Hematopoietic multipotent progenitor cell treated with erythropoietin and hydrocortisone succinate and interleukin-3 and kit ligand, for 8 days (in vitro differentiated cells): Measurements from ENCODE around the gene TMEM109.

Source experiments
- DNase-seq: peaks from one replicate; pipeline ENCODE4 v3.0.0-alpha.2; 2015

The TMEM109 gene

DNA sequence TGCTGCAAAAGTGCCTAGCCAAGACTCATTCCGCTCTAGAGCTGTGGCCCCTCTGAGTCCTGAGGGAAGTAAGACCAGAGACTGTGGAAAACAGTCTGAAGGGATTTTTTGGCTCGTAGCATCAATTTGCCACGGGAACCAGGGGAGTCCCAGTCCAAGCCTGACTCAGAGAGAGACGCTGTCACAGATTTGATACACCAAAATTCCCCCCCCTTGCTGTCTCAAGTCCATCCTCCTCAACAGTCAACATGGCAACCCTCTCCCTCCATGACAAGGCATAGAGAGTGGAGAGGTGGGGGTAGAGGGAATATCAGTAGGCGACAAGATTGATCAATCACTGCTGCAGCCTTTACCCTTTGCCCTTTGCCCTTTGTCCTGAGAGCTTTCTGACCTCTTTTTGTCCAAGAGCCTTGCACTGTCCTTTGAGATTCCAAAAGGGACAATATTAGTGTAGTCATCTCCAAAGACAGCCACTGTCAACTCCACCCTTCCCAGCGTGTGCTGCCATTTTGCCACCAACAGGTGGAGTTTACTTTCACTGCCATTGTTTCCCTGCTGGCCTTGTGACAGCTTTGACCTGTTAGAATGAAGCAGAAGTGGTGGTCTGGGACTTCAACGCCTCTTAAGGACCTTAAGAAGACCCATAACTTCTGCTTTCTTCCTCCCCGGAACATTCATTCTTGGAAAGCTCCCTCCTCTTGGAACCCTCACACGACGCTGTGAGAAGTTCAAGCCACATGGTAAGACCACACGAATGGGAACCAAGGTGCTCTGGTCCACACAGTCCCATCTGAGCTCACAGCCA, 30.7 kb downstream of the TMEM109 start:
- DNase-seq = peak; percentile 20

DNA sequence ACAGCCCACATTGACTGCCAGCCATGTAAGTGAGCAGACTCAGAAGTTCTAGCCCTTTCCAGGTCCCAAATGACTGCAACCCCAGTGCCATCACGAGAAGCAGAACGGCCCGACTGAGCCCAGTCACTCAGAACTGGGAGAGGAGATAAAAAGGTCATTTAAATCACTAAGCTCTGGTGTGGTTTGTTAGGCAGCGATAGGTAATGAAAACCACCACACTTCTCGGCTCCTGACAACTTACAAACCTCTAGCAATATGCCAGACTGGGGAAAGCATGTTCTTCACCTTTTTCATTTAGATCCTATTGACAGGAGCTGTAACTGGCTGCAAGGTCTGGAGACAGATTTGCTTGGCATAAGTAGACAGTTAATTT, 31.3 kb downstream of the TMEM109 start:
- peak; percentile 43 for DNase-seq

DNA sequence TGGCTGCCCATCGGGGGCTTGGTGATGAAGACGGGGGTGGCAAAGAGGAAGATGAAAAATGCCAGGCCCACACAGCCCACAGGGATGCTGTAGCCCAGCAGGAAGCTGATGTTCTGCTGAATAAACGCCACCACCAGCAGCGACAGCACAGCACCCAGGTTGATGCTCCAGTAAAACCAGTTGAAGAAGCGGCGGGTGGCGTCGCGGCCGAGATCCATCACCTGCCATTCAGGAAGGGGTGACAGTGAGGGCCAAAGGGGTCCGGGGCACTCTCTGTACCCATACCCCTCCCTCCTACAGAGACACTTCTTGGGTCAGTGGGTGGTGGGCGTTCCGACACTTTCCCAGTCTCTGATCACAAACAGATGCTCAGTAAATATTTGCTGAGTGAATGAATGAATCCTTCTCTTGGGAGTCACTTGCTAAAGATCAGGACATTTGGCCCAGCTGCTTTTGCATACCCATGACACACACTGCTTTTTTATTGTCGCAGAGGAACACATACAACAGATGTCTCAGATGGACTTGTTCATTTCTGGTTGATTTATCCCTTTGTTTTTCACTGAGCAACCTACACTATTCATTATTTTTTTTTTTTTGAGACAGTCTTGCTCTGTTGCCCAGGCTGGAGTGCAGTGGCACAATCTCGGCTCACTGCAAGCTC, 32.8 kb downstream of the TMEM109 start:
- no peak for DNase-seq

DNA sequence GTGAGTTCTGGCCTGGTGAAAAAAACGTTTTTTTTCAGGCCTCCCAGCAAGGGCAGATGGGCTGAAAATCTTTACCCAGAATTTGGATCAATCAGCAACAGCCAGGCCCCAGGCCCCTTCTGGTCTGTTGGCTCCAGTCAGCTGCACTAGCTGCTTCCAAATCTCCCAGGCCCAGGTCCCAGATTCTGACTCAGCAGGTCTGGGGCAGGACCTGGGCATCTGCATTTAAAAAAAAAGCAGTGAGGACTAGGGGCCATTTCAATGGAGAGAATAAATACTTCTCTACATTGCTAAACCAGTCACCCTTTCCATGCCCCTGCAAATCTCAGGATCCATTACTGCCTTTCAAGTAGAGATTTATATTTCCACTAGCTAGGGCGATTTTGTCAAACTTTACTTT, 33.7 kb downstream of the TMEM109 start:
- no peak for DNase-seq

DNA sequence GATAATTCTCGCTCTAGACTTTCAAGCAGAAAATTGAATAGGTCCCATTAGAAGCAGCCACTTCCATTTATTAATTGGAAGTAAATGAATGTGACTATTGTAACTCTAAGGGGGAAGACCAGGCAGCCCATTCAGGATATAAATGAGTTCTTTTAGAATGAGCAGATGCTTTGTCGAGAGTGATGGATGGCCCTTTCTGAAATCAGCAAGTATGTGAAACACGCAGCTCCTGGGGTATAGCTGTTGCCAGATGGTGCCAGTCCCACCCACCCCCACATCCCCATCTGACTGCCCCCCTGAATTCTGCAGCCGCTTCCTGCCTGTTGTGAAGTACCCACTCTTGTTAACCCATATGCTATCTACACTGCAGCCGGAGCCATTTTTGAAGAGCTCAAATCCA, 34.3 kb downstream of the TMEM109 start:
- DNase-seq = no peak

DNA sequence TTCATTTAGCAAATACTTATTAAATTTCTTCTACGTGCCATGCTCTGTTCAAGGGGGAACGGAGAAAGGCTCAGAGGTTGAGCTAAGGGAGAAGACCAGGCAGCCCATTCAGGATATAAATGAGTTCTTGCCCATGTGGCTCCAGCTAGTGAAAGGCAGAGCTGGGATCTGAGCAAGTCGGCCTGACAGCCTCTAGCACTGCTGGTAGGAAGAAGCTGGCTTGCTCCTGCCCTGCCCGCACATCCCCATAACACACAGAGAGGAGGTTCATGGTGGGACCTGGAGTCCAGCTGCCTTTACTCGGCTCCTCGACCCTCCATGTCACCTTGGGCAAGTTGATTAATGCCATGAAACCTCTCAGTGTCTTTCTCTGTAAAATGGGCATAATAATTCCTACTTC, 36.1 kb downstream of the TMEM109 start:
- DNase-seq = no peak

DNA sequence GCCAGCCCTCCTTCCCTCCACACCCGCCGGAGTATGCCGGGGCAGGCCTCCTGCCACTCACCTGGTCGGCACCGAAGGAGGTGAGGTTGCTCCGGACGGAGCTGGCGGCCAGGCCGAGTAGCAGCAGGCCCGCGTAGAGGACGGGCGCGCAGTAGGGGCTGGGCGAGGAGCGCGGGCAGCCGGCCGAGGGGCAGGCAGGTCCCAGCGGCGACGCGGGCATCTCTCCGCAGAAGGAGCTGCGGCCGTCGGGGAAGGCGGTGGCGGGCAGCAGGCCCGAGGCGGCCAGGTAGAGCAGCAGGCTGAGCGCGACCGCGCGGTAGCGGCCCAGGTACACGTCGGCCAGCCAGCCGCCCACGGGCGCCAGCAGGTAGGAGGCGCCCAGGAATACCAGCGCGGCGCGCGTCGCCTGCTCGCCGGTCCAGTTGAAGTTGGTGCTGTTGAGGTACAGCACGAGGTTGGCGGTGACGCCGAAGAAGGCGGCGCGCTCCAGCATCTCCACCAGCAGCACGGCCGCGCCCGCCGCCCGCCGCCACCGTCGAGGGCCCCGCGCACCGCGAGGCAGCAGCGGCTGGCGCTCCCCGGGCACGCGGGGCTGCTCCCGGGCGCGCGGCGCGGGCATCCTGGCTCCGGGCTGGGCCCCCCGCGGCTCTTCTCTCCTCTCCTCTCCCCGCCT, 37.1 kb downstream of the TMEM109 start:
- DNase-seq = no peak

DNA sequence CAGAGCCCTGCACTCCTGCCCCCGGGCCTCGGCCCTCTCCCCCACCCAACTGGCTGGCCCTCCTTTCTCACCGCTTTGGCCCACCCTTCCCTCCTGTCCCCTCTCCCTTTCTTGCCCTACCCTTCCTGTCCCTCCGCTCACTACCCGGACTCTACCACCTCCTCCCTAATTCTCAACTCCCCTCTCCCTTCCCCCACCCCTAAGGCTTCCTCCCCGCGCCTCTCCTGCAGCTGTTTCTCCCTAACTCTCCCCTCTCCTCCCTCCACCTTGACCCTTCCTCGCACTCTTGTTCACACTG, 37.6 kb downstream of the TMEM109 start:
- no peak for DNase-seq

DNA sequence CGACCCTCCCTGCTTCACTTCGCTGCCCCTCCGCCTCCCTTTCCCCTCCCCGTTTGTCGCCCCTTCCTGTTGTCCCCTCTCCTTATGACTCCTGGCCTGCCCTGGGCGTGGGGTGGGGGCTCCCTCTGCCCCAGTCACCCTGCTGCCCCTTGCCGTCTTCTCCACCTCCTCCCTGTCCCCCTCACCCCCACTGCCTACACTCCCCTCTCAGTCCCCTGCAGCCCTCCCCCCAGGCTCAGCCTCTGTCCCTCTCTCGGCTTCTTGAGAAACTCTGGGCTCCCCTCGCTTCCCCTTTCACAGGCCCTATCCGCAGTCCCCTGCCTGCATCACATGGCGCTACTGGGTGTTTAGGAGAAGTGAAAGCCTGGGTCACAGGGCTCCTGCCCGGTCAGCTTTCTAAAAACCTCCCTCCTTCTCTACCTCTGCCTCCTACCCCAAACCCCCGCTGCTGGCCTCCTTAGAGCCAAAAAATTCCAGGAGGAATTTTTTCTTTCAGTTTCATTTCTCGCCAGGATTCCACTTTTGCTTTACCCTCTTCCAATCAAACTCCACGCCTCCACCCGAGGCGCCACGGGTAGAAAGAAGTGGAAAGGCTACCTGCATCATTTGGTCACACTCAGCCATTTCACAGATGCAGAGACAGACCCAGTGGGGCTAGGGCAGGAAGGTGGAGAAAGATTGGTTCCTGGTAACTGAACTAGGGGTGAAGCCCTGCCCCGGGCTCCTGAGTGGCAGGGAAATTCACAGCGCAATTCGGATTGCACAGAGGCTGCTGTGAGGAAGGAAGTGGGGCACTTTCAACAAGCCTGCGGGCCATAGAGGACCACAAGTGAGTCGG, 38.2 kb downstream of the TMEM109 start, which contains the start of gene SLC15A3:
SLC15A3 (minus strand) TSS at position 273 of the 838 bp plus-strand sequence. CDS start 625 bp downstream, outside the sequence.
- peak; percentile 16 for DNase-seq

DNA sequence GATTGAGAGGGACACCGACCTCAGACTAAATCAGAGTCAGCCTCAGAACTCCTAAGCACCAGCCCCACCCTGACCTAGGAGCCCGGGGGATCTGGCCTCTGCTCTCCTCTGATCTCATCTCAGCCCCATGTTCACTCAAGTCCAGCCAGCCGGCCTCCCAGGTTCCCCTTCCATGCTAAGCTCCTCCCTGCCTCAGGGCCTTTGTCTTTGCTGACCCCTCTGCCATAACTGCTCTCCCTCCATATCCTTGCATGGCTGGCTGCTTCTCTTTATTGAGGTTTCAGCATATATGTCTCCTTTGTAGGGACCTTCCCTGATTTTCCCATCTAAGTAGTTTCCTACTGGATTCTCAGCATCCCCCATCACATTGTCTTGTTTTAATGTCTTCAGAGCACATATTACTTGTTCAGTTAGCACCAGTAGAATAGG, 38.8 kb downstream of the TMEM109 start:
- DNase-seq = no peak

DNA sequence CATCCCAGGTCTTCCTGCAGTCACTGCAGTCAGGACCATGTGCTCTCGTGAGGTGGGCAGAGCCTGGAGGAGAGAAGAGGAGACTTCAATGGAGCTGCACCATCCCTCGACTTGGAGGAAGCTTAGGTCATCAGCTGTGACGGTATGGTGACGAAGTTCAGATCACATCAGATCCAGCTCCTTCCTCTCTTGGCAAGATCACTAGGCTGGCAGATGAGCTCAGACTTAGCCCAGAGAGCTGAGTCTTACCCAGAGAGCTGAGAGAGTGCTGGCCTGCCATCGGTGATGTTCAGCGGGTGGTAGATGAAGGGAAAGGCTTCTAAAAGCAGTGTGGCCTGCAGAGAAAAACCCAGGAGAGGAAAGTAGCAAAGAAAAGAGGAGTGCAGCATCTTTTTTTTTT, 39.8 kb downstream of the TMEM109 start:
- DNase-seq = no peak

DNA sequence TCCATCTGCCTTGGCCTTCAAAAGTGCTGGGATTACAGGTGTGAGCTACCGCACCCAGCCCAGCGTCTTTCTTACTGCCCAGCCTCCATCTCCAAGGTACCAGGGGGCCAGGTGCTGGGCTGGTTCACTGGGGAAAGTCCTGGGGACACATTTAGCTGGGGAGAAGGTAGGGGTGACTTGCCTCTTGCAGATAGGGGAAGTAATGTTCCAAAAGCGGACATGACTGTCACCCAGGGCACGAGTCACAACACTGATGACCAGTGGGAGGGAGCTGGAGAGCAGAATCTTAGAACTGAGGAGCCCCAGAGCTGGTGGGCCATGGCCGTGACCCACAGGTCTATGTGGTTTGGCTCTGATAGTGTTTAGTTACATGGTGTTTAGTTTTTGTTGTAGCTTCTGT, 40.5 kb downstream of the TMEM109 start:
- no peak for DNase-seq

DNA sequence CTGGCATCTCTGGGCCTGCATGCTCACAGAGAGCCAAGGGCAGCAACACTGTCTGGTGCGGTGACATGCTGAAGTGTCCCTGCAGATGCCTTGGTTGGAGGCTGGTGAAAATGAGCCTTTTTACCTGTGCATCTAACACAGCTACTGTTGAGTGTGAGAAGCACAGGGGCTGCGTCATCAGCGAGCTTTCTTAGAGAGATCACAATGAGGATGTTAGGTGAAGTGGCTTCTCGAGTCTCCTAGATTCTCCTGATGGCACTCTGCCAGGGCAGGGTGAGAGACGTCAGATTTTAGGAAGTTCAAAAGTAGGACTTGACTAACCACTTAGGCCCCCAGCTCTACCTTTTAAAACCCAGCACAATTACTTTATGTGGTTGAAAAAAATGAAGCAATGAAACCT, 41.6 kb downstream of the TMEM109 start:
- no peak for DNase-seq

DNA sequence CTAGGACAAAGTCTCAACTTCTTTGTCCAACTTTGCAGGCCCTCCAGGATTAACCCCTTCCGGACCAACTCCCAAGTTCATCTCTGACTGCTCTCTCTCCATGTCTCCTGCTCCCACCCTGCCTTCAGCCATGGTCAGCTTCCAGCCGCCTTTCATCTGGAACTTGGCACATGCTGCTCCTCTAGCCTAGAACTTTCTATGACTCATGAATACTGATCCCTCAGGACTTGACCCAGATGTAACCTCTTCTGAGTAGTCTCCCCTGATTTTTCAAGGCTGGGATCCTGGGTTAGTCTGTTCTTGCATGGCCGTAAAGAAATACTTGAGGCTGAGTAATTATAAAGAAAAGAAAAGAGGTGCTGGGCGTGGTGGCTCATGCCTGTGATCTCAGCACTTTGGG, 43.2 kb downstream of the TMEM109 start:
- DNase-seq = no peak

DNA sequence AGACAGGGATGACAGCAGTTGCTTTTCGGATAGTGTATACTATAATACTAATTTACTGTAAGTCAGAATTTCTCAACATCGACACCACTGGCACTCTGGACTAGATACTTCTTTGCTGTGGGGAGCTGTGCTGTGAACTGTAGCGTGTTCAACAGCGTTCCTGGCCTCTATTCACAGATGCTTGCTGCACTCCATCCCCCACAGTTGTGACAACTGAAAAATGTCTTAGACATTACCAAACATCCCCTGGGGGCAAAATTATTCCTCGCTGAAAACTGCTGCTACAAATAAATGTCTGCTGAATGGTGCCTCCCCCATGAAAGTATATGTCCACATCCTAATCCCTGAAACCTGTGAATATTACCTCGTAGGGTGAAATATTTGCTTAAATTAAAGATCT, 45.5 kb downstream of the TMEM109 start:
- no peak for DNase-seq

DNA sequence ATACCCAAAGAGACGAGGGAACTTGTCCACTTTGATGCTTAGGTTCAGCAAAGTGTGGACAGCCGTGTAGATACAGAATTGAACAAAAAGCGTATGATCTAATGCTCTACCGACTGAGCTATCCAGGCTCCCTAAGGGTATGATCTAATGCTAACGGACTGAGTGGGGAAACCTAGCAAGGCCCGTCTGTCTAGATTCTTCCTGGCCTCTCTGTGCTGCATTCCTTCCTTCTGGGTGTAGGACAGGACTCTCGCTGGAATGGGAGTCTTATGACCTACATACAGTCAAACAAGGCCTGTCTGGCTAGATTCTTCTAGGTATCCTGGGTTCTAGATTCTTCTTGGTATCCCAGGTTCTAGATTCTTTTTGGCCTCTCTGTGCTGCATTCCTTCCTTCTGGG, 46.4 kb downstream of the TMEM109 start:
- DNase-seq = no peak

DNA sequence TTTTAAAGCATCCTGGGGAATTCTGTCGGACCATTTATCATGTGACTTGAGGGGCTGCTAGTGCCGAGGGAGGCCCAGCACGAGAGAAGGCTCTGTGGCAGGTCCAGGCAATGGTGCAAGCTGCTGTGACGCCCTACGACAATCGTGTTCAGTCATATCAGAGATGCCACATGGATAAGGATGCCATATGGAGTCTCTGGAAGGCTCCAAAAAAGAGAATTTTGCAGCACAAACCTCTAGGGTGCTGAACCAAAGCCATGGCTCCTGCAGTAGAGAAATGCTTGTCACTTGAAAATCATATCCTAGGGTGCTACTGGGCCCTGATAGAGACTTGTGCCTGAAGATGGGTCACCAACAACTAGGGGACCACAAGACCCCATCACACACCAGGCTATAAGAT, 50.8 kb downstream of the TMEM109 start:
- no peak for DNase-seq

DNA sequence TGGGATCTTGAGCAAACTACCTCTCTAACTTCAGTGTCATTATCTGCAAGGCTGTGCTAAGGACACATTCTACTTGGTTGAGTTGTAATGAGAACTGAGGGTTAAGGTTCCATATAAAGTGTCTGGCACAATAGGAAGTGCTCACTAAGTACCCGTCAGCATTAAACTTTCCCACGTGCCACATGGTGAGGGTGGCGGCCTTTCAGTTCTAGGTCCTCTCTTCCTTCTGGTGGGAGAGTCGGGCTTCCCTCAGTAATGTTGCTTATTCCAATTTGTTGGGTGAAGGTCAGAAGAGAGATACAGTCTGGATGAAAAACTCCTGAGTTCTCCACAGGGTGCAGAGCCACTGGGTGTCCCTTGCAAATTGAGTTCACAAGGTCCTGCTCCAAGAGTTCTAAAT, 52.9 kb downstream of the TMEM109 start:
- no peak for DNase-seq

DNA sequence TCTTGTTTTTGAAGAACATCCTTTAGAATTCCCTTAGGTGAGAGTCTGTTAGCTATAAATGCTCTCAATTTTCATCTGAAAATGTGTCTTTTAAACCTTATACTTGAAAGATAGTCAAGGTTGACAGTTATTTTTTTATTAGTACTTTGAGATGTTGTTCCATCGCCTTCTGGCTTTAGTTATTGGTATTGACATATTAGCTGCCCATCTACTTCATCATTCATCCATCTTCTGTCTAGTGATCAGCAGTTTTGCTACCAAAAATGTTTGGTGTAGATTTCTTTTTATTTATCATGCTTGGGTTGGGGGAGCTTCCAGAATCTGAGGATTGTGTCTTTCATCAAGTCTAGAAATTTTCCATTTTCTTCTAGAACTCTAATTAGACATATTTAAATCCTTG, 54.3 kb downstream of the TMEM109 start:
- DNase-seq = no peak

DNA sequence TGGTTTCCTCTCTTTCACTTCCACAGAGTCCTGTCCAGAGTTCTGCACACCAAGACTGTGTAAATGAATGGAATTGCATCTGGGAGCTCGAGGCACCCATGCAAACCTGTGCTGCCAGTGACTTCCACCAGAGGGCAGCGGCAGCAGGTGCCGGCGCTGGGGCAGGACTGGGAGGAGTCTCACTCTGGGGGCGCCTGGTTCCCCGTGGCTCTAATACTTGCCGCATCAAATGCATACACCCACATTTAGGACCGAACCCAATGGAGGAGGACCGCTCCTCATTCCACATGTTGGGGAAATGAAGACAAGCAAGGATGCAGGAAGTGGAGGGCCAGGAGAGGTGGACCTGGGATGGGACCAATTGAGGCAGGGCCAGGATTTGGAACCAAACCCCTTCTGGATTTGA, 56.4 kb downstream of the TMEM109 start:
- peak; percentile 55 for DNase-seq

DNA sequence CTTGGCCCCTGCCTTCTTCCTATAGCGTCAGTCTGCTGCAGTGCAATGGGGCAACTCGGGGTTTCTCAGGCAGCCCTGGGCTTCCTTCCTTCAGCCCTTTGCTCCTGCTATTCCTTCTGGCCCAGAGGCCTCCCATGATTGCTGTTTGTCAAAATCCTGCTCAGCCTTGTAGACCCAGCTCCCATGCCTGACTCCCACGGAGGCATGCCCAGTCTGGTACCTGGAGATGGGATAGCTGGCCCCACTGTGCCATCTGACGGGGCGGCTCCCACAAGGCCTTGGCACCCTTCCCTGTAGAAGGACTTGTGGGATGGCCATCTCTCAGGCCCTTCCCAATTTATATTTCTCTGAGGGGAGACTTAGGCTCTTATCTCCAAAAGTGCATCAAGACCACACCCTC, 56.9 kb downstream of the TMEM109 start:
- no peak for DNase-seq

DNA sequence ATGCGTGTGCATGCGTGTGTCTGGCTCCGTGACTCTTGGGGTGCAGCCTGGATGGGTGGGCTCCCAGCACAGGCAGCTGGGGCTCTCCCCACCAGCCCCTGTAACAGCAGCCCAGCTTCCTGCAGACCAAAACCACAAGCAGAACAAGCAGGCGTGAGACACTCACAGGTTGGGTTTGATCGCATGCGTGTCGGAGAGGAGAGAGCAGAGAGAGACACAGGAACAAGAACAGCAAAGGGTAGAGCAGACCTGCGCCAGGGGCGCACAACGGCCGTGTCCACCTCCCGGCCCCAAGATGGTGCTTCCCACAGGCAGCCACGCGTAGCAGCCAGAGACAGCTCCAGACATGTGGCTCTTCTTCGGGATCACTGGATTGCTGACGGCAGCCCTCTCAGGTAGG, 57.6 kb downstream of the TMEM109 start, which contains the start of gene CD6:
CD6 (plus strand) TSS at position 161 of the 400 bp plus-strand sequence; CDS start at position 347, 186 bp downstream.
- no peak for DNase-seq
